ENCODE measurements around the gene SLC7A1. TPM values are rescaled to one million over a fixed set of nuclear protein-coding genes. Genes with fewer than 3 reads are reported as not detected.

Gene SLC7A1
- total and polyA plus RNA-seq, 2 experiments from 2014 or later: 23.0 to 74.7 TPM

- TF ChIP-seq NANOG (IDR thresholded peaks at IDR 0.05; ENCODE audit: borderline replicate concordance) (no peak), POLR2AphosphoS5 (IDR thresholded peaks at IDR 0.05; ENCODE audit: low read depth) (no peak), EZH2phosphoT487 (IDR thresholded peaks at IDR 0.05; ENCODE audit: unreplicated experiment) (no peak), CREB1 (CRISPR knock-in tag; IDR thresholded peaks at IDR 0.05; ENCODE audit: low read depth) (no peak), JUNB (IDR thresholded peaks at IDR 0.05; ENCODE audit: unreplicated experiment) (no peak), STAT1 (IDR thresholded peaks at IDR 0.05; ENCODE audit: unreplicated experiment) (no peak)
- TF ChIP-seq, protein P1, sequence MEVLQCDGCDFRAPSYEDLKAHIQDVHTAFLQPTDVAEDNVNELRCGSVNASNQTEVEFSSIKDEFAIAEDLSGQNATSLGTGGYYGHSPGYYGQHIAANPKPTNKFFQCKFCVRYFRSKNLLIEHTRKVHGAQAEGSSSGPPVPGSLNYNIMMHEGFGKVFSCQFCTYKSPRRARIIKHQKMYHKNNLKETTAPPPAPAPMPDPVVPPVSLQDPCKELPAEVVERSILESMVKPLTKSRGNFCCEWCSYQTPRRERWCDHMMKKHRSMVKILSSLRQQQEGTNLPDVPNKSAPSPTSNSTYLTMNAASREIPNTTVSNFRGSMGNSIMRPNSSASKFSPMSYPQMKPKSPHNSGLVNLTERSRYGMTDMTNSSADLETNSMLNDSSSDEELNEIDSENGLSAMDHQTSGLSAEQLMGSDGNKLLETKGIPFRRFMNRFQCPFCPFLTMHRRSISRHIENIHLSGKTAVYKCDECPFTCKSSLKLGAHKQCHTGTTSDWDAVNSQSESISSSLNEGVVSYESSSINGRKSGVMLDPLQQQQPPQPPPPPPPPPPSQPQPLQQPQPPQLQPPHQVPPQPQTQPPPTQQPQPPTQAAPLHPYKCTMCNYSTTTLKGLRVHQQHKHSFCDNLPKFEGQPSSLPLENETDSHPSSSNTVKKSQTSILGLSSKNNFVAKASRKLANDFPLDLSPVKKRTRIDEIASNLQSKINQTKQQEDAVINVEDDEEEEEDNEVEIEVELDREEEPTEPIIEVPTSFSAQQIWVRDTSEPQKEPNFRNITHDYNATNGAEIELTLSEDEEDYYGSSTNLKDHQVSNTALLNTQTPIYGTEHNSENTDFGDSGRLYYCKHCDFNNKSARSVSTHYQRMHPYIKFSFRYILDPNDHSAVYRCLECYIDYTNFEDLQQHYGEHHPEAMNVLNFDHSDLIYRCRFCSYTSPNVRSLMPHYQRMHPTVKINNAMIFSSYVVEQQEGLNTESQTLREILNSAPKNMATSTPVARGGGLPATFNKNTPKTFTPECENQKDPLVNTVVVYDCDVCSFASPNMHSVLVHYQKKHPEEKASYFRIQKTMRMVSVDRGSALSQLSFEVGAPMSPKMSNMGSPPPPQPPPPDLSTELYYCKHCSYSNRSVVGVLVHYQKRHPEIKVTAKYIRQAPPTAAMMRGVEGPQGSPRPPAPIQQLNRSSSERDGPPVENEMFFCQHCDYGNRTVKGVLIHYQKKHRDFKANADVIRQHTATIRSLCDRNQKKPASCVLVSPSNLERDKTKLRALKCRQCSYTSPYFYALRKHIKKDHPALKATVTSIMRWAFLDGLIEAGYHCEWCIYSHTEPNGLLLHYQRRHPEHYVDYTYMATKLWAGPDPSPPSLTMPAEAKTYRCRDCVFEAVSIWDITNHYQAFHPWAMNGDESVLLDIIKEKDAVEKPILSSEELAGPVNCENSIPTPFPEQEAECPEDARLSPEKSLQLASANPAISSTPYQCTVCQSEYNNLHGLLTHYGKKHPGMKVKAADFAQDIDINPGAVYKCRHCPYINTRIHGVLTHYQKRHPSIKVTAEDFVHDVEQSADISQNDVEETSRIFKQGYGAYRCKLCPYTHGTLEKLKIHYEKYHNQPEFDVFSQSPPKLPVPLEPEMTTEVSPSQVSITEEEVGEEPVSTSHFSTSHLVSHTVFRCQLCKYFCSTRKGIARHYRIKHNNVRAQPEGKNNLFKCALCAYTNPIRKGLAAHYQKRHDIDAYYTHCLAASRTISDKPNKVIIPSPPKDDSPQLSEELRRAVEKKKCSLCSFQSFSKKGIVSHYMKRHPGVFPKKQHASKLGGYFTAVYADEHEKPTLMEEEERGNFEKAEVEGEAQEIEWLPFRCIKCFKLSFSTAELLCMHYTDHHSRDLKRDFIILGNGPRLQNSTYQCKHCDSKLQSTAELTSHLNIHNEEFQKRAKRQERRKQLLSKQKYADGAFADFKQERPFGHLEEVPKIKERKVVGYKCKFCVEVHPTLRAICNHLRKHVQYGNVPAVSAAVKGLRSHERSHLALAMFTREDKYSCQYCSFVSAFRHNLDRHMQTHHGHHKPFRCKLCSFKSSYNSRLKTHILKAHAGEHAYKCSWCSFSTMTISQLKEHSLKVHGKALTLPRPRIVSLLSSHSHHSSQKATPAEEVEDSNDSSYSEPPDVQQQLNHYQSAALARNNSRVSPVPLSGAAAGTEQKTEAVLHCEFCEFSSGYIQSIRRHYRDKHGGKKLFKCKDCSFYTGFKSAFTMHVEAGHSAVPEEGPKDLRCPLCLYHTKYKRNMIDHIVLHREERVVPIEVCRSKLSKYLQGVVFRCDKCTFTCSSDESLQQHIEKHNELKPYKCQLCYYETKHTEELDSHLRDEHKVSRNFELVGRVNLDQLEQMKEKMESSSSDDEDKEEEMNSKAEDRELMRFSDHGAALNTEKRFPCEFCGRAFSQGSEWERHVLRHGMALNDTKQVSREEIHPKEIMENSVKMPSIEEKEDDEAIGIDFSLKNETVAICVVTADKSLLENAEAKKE (CRISPR knock-in tag; IDR thresholded peaks at IDR 0.05): no peak
These were observed 1.7 kb downstream of the SLC7A1 start (continued) for GRCh38 chr13:29593605-29594297.

- no peak overlapping the region for H3K27ac ChIP-seq (ENCODE audit: low read depth)
- 0 out of 2 replicates have a peak overlapping the region, but pooled peaks have one; percentile 20 for H3K4me3 ChIP-seq
These were observed 4.2 kb downstream of the SLC7A1 start for GRCh38 chr13:29591310-29591709.

More at GRCh38 chr13:29591310-29591709, 4.2 kb downstream of the SLC7A1 start:
- Histone ChIP-seq H3K79me2 (replicated peaks; ENCODE audit: insufficient read depth) (peaks cover 89% of the 10 kb centered on the region), H2AFZ (no peak overlapping the region), H3K4me2 (peak overlapping the region; percentile 99; the same call in 1 of the 2 replicates), H3K36me3 (ENCODE audit: insufficient read depth) (no peaks in the 10 kb centered on the region), H4K20me1 (replicated peaks; ENCODE audit: insufficient read depth) (peaks cover 69% of the 10 kb centered on the region), H3K4me1 (ENCODE audit: insufficient read depth) (peaks cover 66% of the 10 kb centered on the region), H3K27me3 (ENCODE audit: insufficient read depth) (no peaks in the 10 kb centered on the region), H3K9me2 (ENCODE audit: insufficient read depth) (no peaks in the 10 kb centered on the region), H3F3A (replicated peaks; ENCODE audit: low read depth) (peaks cover 4% of the 10 kb centered on the region; the same call in 1 of the 2 replicates)
- peaks cover 5% of the 10 kb centered on the region for H3K27me3 Mint-ChIP-seq (ENCODE audit: insufficient read depth, low read depth, poor library complexity)
- peaks cover 52% of the 10 kb centered on the region for H3K36me3 Mint-ChIP-seq (ENCODE audit: low read depth)
- peak overlapping the region; percentile 28; the same call in 1 of the 3 replicates for H3K4me3 Mint-ChIP-seq
- H3K9me3 Mint-ChIP-seq: no peaks in the 10 kb centered on the region
- no peak overlapping the region; the same call in 1 of the 2 replicates for H3K27ac Mint-ChIP-seq
- ATAC-seq (no peak), DNase-seq (ENCODE audit: low spot score) (no peak)
- TF ChIP-seq CREB1 (CRISPR knock-in tag; IDR thresholded peaks at IDR 0.05; ENCODE audit: low read depth) (no peak), ZNF331 (CRISPR knock-in tag; IDR thresholded peaks at IDR 0.05; ENCODE audit: low read depth) (no peak), STAT1 (IDR thresholded peaks at IDR 0.05; ENCODE audit: unreplicated experiment) (no peak), POLR2AphosphoS5 (IDR thresholded peaks at IDR 0.05; ENCODE audit: low read depth) (no peak), NANOG (IDR thresholded peaks at IDR 0.05; ENCODE audit: borderline replicate concordance) (no peak)
- TF ChIP-seq, protein P1 (CRISPR knock-in tag; IDR thresholded peaks at IDR 0.05): no peak
- H3K4me1 Mint-ChIP-seq: peaks cover 72% of the 10 kb centered on the region
